Stimulated activated memory B cell treated with anti-CD40 and anti-IgM and Interleukin-4, amounts not matched to agents 10 μg/mL and 1 μg/mL and 100 μg/mL, for 72 hours (primary cell): ENCODE results near the gene ASB12.

Source experiments
- ATAC-seq: fragments of 150-1000 bp; cut with Tn5 transposase; 2 replicates; pipeline ENCODE4 v1.10.0; 2021
- H3K27ac Mint-ChIP-seq: one replicate; pipeline ENCODE4 v1.8.0; 2022; ENCODE audit warnings: mild to moderate bottlenecking, mixed read lengths
- H3K27me3 Mint-ChIP-seq: one replicate; pipeline ENCODE4 v1.8.0; 2022; ENCODE audit warnings: mixed read lengths
- H3K36me3 Mint-ChIP-seq: one replicate; pipeline ENCODE4 v1.8.0; 2022; ENCODE audit warnings: mixed read lengths
- H3K4me1 Mint-ChIP-seq: one replicate; pipeline ENCODE4 v1.8.0; 2022; ENCODE audit warnings: mixed read lengths
- H3K4me3 Mint-ChIP-seq: one replicate; pipeline ENCODE4 v1.8.0; 2022; ENCODE audit warnings: mild to moderate bottlenecking, moderate library complexity, mixed read lengths
- H3K9me3 Mint-ChIP-seq: one replicate; pipeline ENCODE4 v1.8.0; 2022; ENCODE audit warnings: mixed read lengths

The ASB12 gene

DNA sequence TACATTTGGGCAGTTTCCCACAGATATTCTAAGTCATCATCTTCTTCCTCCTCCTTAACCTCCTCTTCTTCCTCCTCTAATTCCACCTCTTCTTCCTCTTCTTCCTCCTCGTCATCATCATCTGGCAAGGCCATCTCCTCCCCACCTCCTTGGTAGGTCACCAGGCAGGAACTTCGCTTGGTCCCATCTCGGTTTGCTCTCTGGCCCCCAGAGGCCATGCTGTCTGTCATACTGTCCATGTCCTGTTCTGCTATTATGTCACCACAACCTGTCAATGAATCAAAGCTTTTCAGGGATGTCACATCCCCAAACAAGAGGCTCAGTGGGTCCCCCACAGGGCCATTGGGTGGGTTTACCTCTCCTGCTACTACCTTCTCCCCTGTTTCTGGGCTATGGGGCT lies 38.4 kb downstream of the ASB12 start:
- Mint-ChIP-seq H3K36me3 (peaks cover 36% of the 10 kb centered on the region), H3K4me3 (no peak overlapping the region), H3K27me3 (no peaks in the 10 kb centered on the region)

GRCh38 chrX:64191281-64192010 lies 39.0 kb downstream of the ASB12 start:
- no peak overlapping the region for H3K27ac Mint-ChIP-seq

More for the DNA sequence above, 38.4 kb downstream of the ASB12 start:
- Mint-ChIP-seq H3K27ac (no peak overlapping the region), H3K9me3 (no peaks in the 10 kb centered on the region), H3K4me1 (no peaks in the 10 kb centered on the region)
- ATAC-seq = no peak

DNA sequence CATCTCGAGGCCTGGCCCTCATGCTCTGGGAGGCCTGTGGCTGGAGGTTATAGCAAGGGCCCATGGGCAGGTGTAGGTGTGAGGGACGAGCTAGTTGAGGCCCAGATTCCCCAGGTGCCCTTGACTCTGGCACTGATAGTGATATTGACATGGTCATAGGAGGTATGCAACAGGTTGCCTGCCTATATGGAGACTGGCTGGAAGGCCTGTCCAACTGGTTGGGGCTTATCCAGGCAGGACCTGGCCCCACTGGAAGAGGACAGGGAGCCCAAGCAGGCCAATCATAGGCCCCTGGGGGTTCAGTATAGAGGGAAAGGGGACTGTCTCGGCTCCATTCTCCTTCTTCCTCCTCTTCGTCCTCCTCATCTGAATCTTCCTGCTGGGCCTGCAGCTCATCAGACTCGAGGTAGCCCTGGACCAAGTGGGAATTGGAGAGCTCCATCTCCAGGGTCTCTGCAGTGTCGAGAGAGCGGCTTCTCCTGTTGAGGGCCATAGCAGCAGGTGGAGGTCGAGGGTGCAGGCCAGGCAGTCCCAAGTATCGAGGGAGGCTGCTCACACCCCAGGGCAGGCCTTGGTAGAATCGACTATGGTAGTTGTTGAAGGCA lies 40.2 kb downstream of the ASB12 start:
- no peak overlapping the region for H3K4me3 Mint-ChIP-seq
- no peaks in the 10 kb centered on the region for H3K27me3 Mint-ChIP-seq
- no peak overlapping the region for H3K27ac Mint-ChIP-seq
- no peak for ATAC-seq
- no peaks in the 10 kb centered on the region for H3K9me3 Mint-ChIP-seq
- no peaks in the 10 kb centered on the region for H3K4me1 Mint-ChIP-seq
- peaks cover 42% of the 10 kb centered on the region for H3K36me3 Mint-ChIP-seq

More at GRCh38 chrX:64191281-64192010, 39.0 kb downstream of the ASB12 start:
- peaks cover 36% of the 10 kb centered on the region for H3K36me3 Mint-ChIP-seq
- ATAC-seq = no peak
- no peaks in the 10 kb centered on the region for H3K4me1 Mint-ChIP-seq
- no peaks in the 10 kb centered on the region for H3K27me3 Mint-ChIP-seq
- H3K4me3 Mint-ChIP-seq = no peak overlapping the region
- no peaks in the 10 kb centered on the region for H3K9me3 Mint-ChIP-seq

DNA sequence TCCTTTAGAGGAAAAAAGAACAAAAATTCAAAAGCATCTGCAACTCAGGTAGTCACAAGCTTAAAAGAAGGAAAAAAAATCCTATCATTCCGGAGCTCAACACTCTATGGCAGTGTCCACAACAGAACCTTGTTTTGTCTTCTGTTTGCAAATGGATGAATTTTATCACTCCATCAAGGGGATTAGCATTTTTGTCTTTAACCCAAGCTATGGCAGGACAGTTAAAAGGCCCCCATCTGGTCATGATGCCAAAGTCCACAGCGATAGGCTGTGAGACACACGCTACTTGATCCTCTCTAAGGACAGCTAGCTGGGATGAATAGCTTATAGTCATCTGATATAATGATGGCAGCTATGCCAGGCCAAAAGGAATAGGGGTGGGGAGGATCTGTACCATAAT lies 41.5 kb downstream of the ASB12 start:
- Mint-ChIP-seq H3K27me3 (no peaks in the 10 kb centered on the region), H3K27ac (no peak overlapping the region), H3K4me1 (no peaks in the 10 kb centered on the region), H3K4me3 (no peak overlapping the region), H3K9me3 (no peaks in the 10 kb centered on the region), H3K36me3 (peaks cover 42% of the 10 kb centered on the region)
- ATAC-seq = no peak

GRCh38 chrX:64187762-64188150 lies 42.7 kb downstream of the ASB12 start:
- Mint-ChIP-seq H3K4me1 (no peaks in the 10 kb centered on the region), H3K27me3 (no peaks in the 10 kb centered on the region), H3K36me3 (peaks cover 35% of the 10 kb centered on the region), H3K9me3 (no peaks in the 10 kb centered on the region), H3K27ac (no peak overlapping the region), H3K4me3 (no peak overlapping the region)
- no peak for ATAC-seq

- Mint-ChIP-seq H3K27me3 (no peaks in the 10 kb centered on the region), H3K27ac (no peak overlapping the region), H3K9me3 (no peaks in the 10 kb centered on the region), H3K36me3 (peaks cover 31% of the 10 kb centered on the region), H3K4me1 (no peaks in the 10 kb centered on the region), H3K4me3 (no peak overlapping the region)
- ATAC-seq = no peak
Measured at GRCh38 chrX:64186974-64187761, 43.2 kb downstream of the ASB12 start.

- Mint-ChIP-seq H3K27ac (no peak overlapping the region), H3K9me3 (no peaks in the 10 kb centered on the region), H3K4me1 (peaks cover 7% of the 10 kb centered on the region), H3K36me3 (peaks cover 6% of the 10 kb centered on the region), H3K4me3 (no peak overlapping the region), H3K27me3 (no peaks in the 10 kb centered on the region)
- no peak for ATAC-seq
Measured at GRCh38 chrX:64184396-64184795, 46.0 kb downstream of the ASB12 start.

DNA sequence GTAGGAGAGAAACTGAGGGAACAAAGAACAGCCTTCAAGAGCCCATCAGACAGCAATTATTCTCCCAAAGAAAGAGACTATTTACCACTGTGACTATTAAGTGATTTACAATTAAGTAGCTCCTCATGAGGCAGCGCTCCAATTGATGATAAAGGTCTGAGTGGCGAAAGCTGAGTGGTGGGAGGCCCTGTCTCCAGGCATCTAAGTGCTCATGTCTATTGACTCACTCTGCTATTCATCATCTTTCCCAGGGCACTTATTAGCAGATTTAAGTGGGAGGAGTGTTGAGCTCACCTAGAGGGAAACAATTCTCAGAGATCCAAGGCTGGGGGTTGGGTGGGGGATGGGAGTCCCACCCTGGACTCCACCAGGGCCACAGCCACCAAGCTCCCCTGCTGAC lies 48.2 kb downstream of the ASB12 start:
- Mint-ChIP-seq H3K4me3 (no peak overlapping the region), H3K4me1 (peaks cover 7% of the 10 kb centered on the region), H3K27me3 (no peaks in the 10 kb centered on the region), H3K27ac (no peak overlapping the region), H3K9me3 (no peaks in the 10 kb centered on the region), H3K36me3 (peaks cover 6% of the 10 kb centered on the region)
- no peak for ATAC-seq

- H3K27ac Mint-ChIP-seq = no peak overlapping the region
- H3K9me3 Mint-ChIP-seq = no peaks in the 10 kb centered on the region
- H3K27me3 Mint-ChIP-seq = no peaks in the 10 kb centered on the region
- no peak overlapping the region for H3K4me3 Mint-ChIP-seq
- H3K4me1 Mint-ChIP-seq = peaks cover 7% of the 10 kb centered on the region
- H3K36me3 Mint-ChIP-seq = no peaks in the 10 kb centered on the region
- no peak for ATAC-seq
Measured at GRCh38 chrX:64176876-64177275, 53.5 kb downstream of the ASB12 start.
